K562 (cell line): ENCODE data around the gene TIMM10. TPM values are rescaled to one million over a fixed set of nuclear protein-coding genes. Genes with fewer than 3 reads are reported as not detected.

Experiments used
- ATAC-seq: fragments of 200-7000 bp; cut with Tn5 transposase; 3 replicates; pipeline ENCODE4 v1.9.1; 2020; ENCODE audit warnings: moderate library complexity
- BruUV-seq: library from RNA; stranded (reverse); fragments of 400-500 nt; replicated peaks from 2 replicates; lab custom pipeline; 2021; lab: Mats Ljungman, UMichigan
- CTCF ChIA-PET: fragments of 300-600 bp; formaldehyde crosslinking; extraction: SDS; loops from one replicate; lab custom pipeline; 2021; ENCODE audit warnings: low intra/inter-chr PET ratio; lab: Yijun Ruan, JAX
- POLR2A ChIA-PET: fragments of 300-600, 350-650 bp; sonication (Branson Sonifier 250); formaldehyde crosslinking; extraction: SDS; loops from one replicate; lab custom pipeline; 2021; ENCODE audit warnings: antibody characterized with exemption, inconsistent platforms; lab: Yijun Ruan, JAX
- DNase-seq, 4 experiments: peaks; one replicate each; pipeline versions ENCODE4 v3.0.0 to v3.0.0-alpha.2; 2011 to 2018; ENCODE audit warnings: low spot score in 3 of 4, mixed read lengths in 3 of 4; ENCODE audit errors: extremely low read depth in 1 of 4
- FAIRE-seq: peaks from 2 replicates; lab custom pipeline; 2011; peaks lifted over from hg19 to GRCh38; lab: Jason Lieb, UNC
- H2AFZ ChIP-seq: 2 replicates; pipeline ENCODE4 v1.6.0; 2011; ENCODE audit warnings: low read depth, low read length, control low read depth, inconsistent platforms
- H3K27ac ChIP-seq: fragments of 200-600 bp; 3 replicates; pipeline ENCODE4 v1.8.0; 2011; ENCODE audit warnings: low read depth, mild to moderate bottlenecking, control low read depth, inconsistent platforms, low read length, moderate library complexity, mixed read lengths; ENCODE audit errors: extremely low read depth
- H3K27me3 ChIP-seq, 2 experiments: fragments of 300-600 bp in 1 of 2; 2 replicates in 1 of 2; 3 replicates in 1 of 2; pipeline versions ENCODE4 v1.6.0 to v1.8.0; 2011; ENCODE audit warnings: inconsistent platforms in 2 of 2, low read length in 2 of 2, mild to moderate bottlenecking in 1 of 2, mixed read lengths in 1 of 2, moderate library complexity in 1 of 2; ENCODE audit not compliant: control insufficient read depth in 2 of 2, insufficient read depth in 2 of 2
- H3K36me3 ChIP-seq: fragments of 300-600 bp; 3 replicates; pipeline ENCODE4 v1.8.0; 2011; ENCODE audit warnings: mild to moderate bottlenecking, low read length, inconsistent platforms; ENCODE audit not compliant: control insufficient read depth, insufficient read depth
- H3K4me1 ChIP-seq, 2 experiments: fragments of 200-600 bp in 1 of 2; replicated peaks in 1 of 2; 2 replicates in 1 of 2; 3 replicates in 1 of 2; pipeline versions ENCODE4 v1.5.1 to v1.8.0; 2011; ENCODE audit warnings: inconsistent platforms in 2 of 2, low read length in 2 of 2, mild to moderate bottlenecking in 1 of 2, mixed read lengths in 1 of 2, moderate library complexity in 1 of 2; ENCODE audit not compliant: control insufficient read depth in 2 of 2, insufficient read depth in 2 of 2
- H3K4me2 ChIP-seq: 2 replicates; pipeline ENCODE4 v1.6.1; 2011; ENCODE audit warnings: low read length, control low read depth, inconsistent platforms, mixed read lengths; ENCODE audit not compliant: insufficient read depth
- H3K4me3 ChIP-seq: fragments of 200-600 bp; sonication (generic), shearing (Covaris generic); 2 replicates; pipeline ENCODE4 v1.5.1; 2016; ENCODE audit warnings: control low read depth, inconsistent platforms
- H3K79me2 ChIP-seq: fragments of 200-600 bp; 3 replicates; pipeline ENCODE4 v1.8.0; 2011; ENCODE audit warnings: low read length, inconsistent platforms; ENCODE audit not compliant: control insufficient read depth, insufficient read depth
- H3K9ac ChIP-seq, 2 experiments: 2 replicates each; pipeline versions ENCODE4 v1.6.0 to v1.6.1; 2011; ENCODE audit warnings: low read depth in 2 of 2, low read length in 2 of 2, control low read depth in 1 of 2, inconsistent platforms in 1 of 2, mild to moderate bottlenecking in 1 of 2, mixed read lengths in 1 of 2; ENCODE audit not compliant: insufficient read depth in 1 of 2
- H3K9me1 ChIP-seq: one replicate; pipeline ENCODE4 v1.6.0; 2011; ENCODE audit warnings: inconsistent platforms, mild to moderate bottlenecking, low read length, moderate library complexity; ENCODE audit not compliant: control insufficient read depth, insufficient read depth
- H3K9me3 ChIP-seq: replicated peaks from 2 replicates; pipeline ENCODE4 v1.5.1; 2011; ENCODE audit warnings: low read depth, low read length, inconsistent platforms; ENCODE audit not compliant: control insufficient read depth, insufficient read depth
- H4K20me1 ChIP-seq: replicated peaks from 2 replicates; pipeline ENCODE4 v1.6.1; 2011; ENCODE audit warnings: low read length, inconsistent platforms, mixed read lengths; ENCODE audit not compliant: control insufficient read depth, insufficient read depth
- BHLHE40 ChIP-seq: IDR thresholded peaks from 2 replicates; pipeline ENCODE4 v1.6.1; 2011; ENCODE audit warnings: low read length, improper control_type of control experiment
- EP300 ChIP-seq: IDR thresholded peaks from 2 replicates; pipeline ENCODE4 v1.6.1; 2012; ENCODE audit warnings: low read length, improper control_type of control experiment
- FOXK1 ChIP-seq: sonication (generic); formaldehyde crosslinking; IDR thresholded peaks from 2 replicates; pipeline ENCODE4 v1.8.0; 2022; ENCODE audit warnings: missing genetic modification reagents, mild to moderate bottlenecking, borderline replicate concordance
- GABPB1 ChIP-seq: sonication (generic); formaldehyde crosslinking; IDR thresholded peaks from 2 replicates; pipeline ENCODE4 v1.8.0; 2022; ENCODE audit warnings: mild to moderate bottlenecking, missing genetic modification reagents
- KDM5B ChIP-seq: fragments of 200-600 bp; sonication (generic); IDR thresholded peaks from 2 replicates; pipeline ENCODE4 v1.6.1; 2012; ENCODE audit warnings: low read depth, mild to moderate bottlenecking, moderate library complexity, low read length, control low read depth, inconsistent platforms; ENCODE audit not compliant: insufficient replicate concordance
- KLF13 ChIP-seq: fragments of 450-650 bp; IDR thresholded peaks from 2 replicates; pipeline ENCODE4 v1.6.1; 2016; ENCODE audit warnings: missing genetic modification characterization, low read depth, mild to moderate bottlenecking, missing compliant biosample characterization, moderate library complexity, borderline replicate concordance
- MECOM ChIP-seq: fragments of 250-450 bp; sonication (Bioruptor Pico); IDR thresholded peaks from 2 replicates; pipeline ENCODE4 v1.8.0; 2022; ENCODE audit warnings: inconsistent platforms
- MED1 ChIP-seq: sonication (generic); formaldehyde crosslinking; IDR thresholded peaks from 2 replicates; pipeline ENCODE4 v1.8.1; 2023; ENCODE audit warnings: missing genetic modification reagents, borderline replicate concordance
- MTA3 ChIP-seq: fragments of 450-650 bp; formaldehyde crosslinking; IDR thresholded peaks from 2 replicates; pipeline ENCODE4 v1.6.1; 2017; ENCODE audit warnings: mild to moderate bottlenecking, borderline replicate concordance
- NFE2 ChIP-seq: IDR thresholded peaks from 2 replicates; pipeline ENCODE4 v1.6.1; 2014; ENCODE audit warnings: antibody characterized with exemption, low read depth
- POLR2A ChIP-seq: fragments of 450-650 bp; conservative IDR thresholded peaks from 2 replicates; pipeline ENCODE4 v1.6.1; 2016
- SAP30 ChIP-seq: fragments of 200-600 bp; sonication (generic); IDR thresholded peaks from 2 replicates; pipeline ENCODE4 v1.6.1; 2012; ENCODE audit warnings: borderline replicate concordance, low read depth, mild to moderate bottlenecking, moderate library complexity, low read length, control low read depth, inconsistent platforms; ENCODE audit not compliant: insufficient read depth, poor library complexity, severe bottlenecking
- ZNF121 ChIP-seq: sonication (generic); formaldehyde crosslinking; conservative IDR thresholded peaks from 2 replicates; pipeline ENCODE4 v1.8.0; 2022; ENCODE audit warnings: missing genetic modification reagents
- ZNF75A ChIP-seq: fragments of 450-650 bp; formaldehyde crosslinking; IDR thresholded peaks from 2 replicates; pipeline ENCODE4 v1.4.0; 2020; ENCODE audit warnings: mild to moderate bottlenecking
- WGBS: fragments of 100-300 bp; shearing (Covaris generic); methylation state at CpG from one replicate; pipeline ENCODE4 v1.1.6; 2016; ENCODE audit warnings: low coverage, mixed read lengths; ENCODE audit not compliant: insufficient coverage; ENCODE audit errors: missing lambda C conversion rate; 5-methylcytosine and 5-hydroxymethylcytosine counted together
- in situ Hi-C: fragments of 300-500 bp; cut with MboI; formaldehyde crosslinking; loops from 4 replicates; pipeline ENCODE4 v1.15.0; 2018; ENCODE audit warnings: inconsistent platforms, mixed read lengths
- intact Hi-C: fragments of 100-400 bp; cut with micrococcal nuclease; formaldehyde crosslinking; loops from 2 replicates; pipeline ENCODE4 v1.14.2; 2022
- polyA plus RNA-seq, 8 experiments: library from polyadenylated mRNA; depleted of rRNA in 4 of 8; stranded (reverse) in 5 of 8; unstranded in 3 of 8; fragments of >200 nt; fragmentation: Nextera tagmentation in 2 of 8; fragmentation: Illumina TruSeq in 1 of 8; extraction: Ambion mirVana in 2 of 8; extraction: Trizol in 1 of 8; gene quantifications; 2 replicates each; pipeline versions ENCODE4 v1.2.1 to v1.2.3, GENCODE V29; 2011 to 2014; ENCODE audit warnings: inconsistent platforms in 1 of 8, missing spikeins in 1 of 8
- total RNA-seq, 7 experiments: library from RNA; depleted of rRNA in 6 of 7; stranded (reverse); fragments of >200 nt in 6 of 7; fragmentation: Illumina TruSeq in 2 of 7; extraction: Trizol in 2 of 7; gene quantifications; 2 replicates each; pipeline versions ENCODE4 v1.2.1 to v1.2.3, GENCODE V29; 2011 to 2021; ENCODE audit warnings: low replicate concordance in 1 of 7

Gene TIMM10
- total and polyA plus RNA-seq, 9 of the 15 experiments (the other 6 are each of a cell fraction or from before 2014, with no cell fraction given), result 109 to 553 (median 172) TPM

DNA sequence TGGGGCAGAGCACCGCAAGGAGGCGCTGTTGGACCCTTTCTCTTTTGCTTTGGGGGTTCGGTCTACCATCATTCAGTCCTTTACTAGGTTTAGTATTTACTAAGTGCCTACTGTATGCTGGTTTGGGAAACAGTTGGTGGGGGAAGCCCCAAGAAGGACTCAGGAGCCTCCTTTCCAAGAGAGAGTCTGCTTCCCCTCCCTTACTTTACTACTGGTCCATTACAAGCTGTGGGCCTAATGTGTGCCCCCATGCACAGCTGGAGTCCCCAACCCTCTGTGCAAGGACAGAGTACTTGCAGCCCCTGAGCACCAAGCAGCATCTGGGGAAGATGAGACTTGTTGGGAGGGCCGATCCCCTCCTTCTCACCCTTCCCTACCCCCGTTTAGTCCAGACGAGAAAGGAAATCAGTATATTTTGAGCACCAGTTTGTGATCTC, 37.8 kb upstream of the TIMM10 start (continued):
- TF ChIP-seq EP300 (0 out of 2 replicates have a peak, but pooled peaks have one; percentile 20), ZNF75A (CRISPR knock-in tag) (no peak), GABPB1 (CRISPR knock-in tag) (0 out of 2 replicates have a peak, but pooled peaks have one; percentile 46)

DNA sequence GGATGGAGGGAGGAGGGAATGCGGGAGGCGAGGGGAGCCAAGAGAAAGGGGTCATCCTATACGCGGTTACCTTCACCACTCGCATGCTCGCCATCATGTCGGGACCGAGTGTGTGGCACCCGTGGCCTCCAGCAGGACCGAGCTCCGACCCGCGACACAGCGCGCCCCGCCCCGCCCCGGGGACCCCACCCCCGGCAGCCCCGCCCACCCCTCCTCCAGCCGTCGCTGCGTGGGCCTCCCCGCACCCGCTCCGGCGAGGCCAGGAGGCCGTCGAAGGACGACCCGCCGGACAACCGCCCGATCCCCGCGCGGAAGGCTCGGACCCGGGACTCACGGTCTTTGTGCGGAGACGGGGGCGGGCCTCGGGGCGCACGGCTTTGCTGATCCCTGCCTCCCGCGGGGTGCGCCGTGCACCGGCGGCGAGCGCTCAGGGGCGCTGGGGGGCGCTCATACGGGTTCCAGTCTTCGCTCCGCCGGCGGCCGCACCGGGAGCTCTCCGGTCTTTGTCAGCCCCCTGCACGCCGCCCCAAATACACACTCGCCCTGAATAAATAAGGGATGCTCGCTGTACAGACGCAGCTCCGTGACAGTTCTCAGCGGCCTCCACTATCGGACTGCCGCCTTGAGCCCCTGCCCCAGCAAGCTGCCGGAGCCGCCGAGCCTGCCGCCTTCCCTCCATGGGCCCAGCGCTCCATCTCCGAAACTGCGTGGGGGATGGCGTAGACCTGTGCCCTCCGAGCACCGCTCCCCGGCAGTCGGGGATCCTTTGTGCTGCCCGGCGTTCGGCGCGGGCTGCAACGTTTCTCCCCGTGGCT, 37.2 kb upstream of the TIMM10 start, which contains the start of gene UBE2L6:
TSS of gene UBE2L6 (minus strand) at position 158 of the 815 bp plus-strand sequence. CDS start at position 97, 61 bp downstream.
- in situ Hi-C loops (loop anchor here (5.0 kb wide), 1 partner anchor 75 kb away; no protein-coding TSS in a partner anchor), intact Hi-C loops (loop anchor here (1.0 to 10.0 kb wide), 5 partner anchors 37 to 237 kb away; partner anchors contain the start of gene TIMM10)
- H3K4me2 ChIP-seq, result peak within 1 kb of the TSS; percentile 97
- peak within 1 kb of the TSS; percentile 76 to 96 for H3K9ac ChIP-seq
- CTCF ChIA-PET, result interaction anchor here (0.8 to 4.9 kb wide), 9 partner anchors 73 to 233 kb away, joined by 3 to 37 read pairs (median 4); no protein-coding TSS in a partner anchor
- DNase-seq (peak; percentile 69 to 85 (median 82)), ATAC-seq (peak; percentile 91), FAIRE-seq (no peak)
- whole genome bisulfite sequencing, result under 1% methylated on average over 48 of the region's 92 CpGs
- no TSS peak for BruUV-seq
- H3K79me2 ChIP-seq, result no peaks in the 10 kb centered on the region; the same call in 2 of the 3 replicates
- H4K20me1 ChIP-seq, result no peaks in the 10 kb centered on the region
- H3K4me3 ChIP-seq, result peak within 1 kb of the TSS; percentile 78
- H3K4me1 ChIP-seq, result peaks cover 12 to 19% of the 10 kb centered on the region in 2 experiments; a peak in 4 of 5 replicates
- no peaks in the 10 kb centered on the region for H3K36me3 ChIP-seq
- no peaks in the 10 kb centered on the region for H3K9me1 ChIP-seq
- no peaks in the 10 kb centered on the region for H3K9me3 ChIP-seq
- peak within 1 kb of the TSS; percentile 60; the same call in 2 of the 3 replicates for H3K27ac ChIP-seq
- POLR2A ChIA-PET, result interaction anchor here (0.7 to 1.2 kb wide), 5 partner anchors 10 to 108 kb away, joined by 3 read pairs; no protein-coding TSS in a partner anchor
- H2AFZ ChIP-seq, result peak within 1 kb of the TSS; percentile 100
- H3K27me3 ChIP-seq, result no peaks in the 10 kb centered on the region
- TF ChIP-seq KLF13 (0 out of 2 replicates have a peak, but pooled peaks have one; percentile 35), MECOM (no peak), POLR2A (no peak), KDM5B (peak; percentile 25), NFE2 (0 out of 2 replicates have a peak, but pooled peaks have one; percentile 13), BHLHE40 (no peak), MED1 (CRISPR knock-in tag) (no peak), MTA3 (peak; percentile 57; the same call in 1 of the 2 replicates), ZNF121 (CRISPR knock-in tag) (no peak), SAP30 (peak; percentile 56), FOXK1 (CRISPR knock-in tag) (peak; percentile 72; the same call in 1 of the 2 replicates)
